Uterus (tissue), 2 donors: ENCODE measurements around the gene VAT1L.

ENCODE experiments used
- CTCF ChIP-seq, 4 experiments: fragments of 200-600 bp in 2 of 4; fragments of 450-650 bp in 2 of 4; sonication (generic) in 2 of 4; IDR thresholded peaks; one replicate each; pipeline ENCODE4 v1.5.1; 2016 to 2019; ENCODE audit warnings: antibody characterized with exemption in 4 of 4, mild to moderate bottlenecking in 2 of 4, moderate library complexity in 1 of 4
- POLR2A ChIP-seq, 2 donors: fragments of 450-650 bp; IDR thresholded peaks; one replicate each; pipeline ENCODE4 v1.6.1; 2016; ENCODE audit warnings: antibody characterized with exemption in 2 of 2, mild to moderate bottlenecking in 1 of 2, moderate library complexity in 1 of 2

GRCh38 chr16:77767211-77767610, 21.2 kb upstream of the VAT1L start:
- TF ChIP-seq CTCF (IDR thresholded peaks at IDR 0.05) (no peak), POLR2A (IDR thresholded peaks at IDR 0.05) (no peak)
